H1 (cell line): Measurements from ENCODE around the gene DPF3. TPM values are rescaled to one million over a fixed set of nuclear protein-coding genes. Genes with fewer than 3 reads are reported as not detected.

Experiments used
- ATF2 ChIP-seq: IDR thresholded peaks from 2 replicates; pipeline ENCODE4 v1.6.1; 2012; ENCODE audit warnings: low read length, inconsistent platforms
- FOSL1 ChIP-seq: IDR thresholded peaks from 2 replicates; pipeline ENCODE4 v1.6.1; 2011; ENCODE audit warnings: mild to moderate bottlenecking, low read depth, low read length, moderate library complexity; ENCODE audit not compliant: insufficient read depth
- HDAC2 ChIP-seq, 2 experiments: fragments of 300-600 bp in 1 of 2; sonication (generic) in 1 of 2; IDR thresholded peaks; 2 replicates each; pipeline ENCODE4 v1.6.1; 2011 to 2012; ENCODE audit warnings: low read depth in 2 of 2, low read length in 2 of 2, mild to moderate bottlenecking in 2 of 2, moderate library complexity in 2 of 2, borderline replicate concordance in 1 of 2, inconsistent platforms in 1 of 2
- KDM4A ChIP-seq: IDR thresholded peaks from one replicate; pipeline ENCODE4 v1.7.1; 2012; ENCODE audit warnings: low read depth, mild to moderate bottlenecking, moderate library complexity, low read length, inconsistent platforms; ENCODE audit not compliant: severe bottlenecking
- SIN3A ChIP-seq, 2 experiments: IDR thresholded peaks in 1 of 2; conservative IDR thresholded peaks in 1 of 2; 2 replicates each; pipeline ENCODE4 v1.6.1; 2011 to 2012; ENCODE audit warnings: low read length in 2 of 2, improper control_type of control experiment in 1 of 2, low read depth in 1 of 2, mild to moderate bottlenecking in 1 of 2
- SRF ChIP-seq: IDR thresholded peaks from 2 replicates; pipeline ENCODE4 v1.6.1; 2011; ENCODE audit warnings: mild to moderate bottlenecking, low read depth, low read length, moderate library complexity
- YY1 ChIP-seq: IDR thresholded peaks from 2 replicates; pipeline ENCODE4 v1.6.1; 2011; ENCODE audit warnings: low read depth, mild to moderate bottlenecking, low read length
- polyA plus RNA-seq, 7 experiments: library from polyadenylated mRNA; depleted of rRNA in 3 of 7; stranded (reverse) in 5 of 7; unstranded in 2 of 7; fragments of >200 nt in 5 of 7; fragments of 200-250 nt in 2 of 7; gene quantifications; 1 replicate in 5 of 7; 2 replicates in 1 of 7; 4 replicates in 1 of 7; pipeline versions ENCODE4 v1.2.1 to v1.2.3, GENCODE V29; 2011 to 2013; ENCODE audit warnings: missing spikeins in 2 of 7, mixed read lengths in 2 of 7
- total RNA-seq: library from RNA; stranded (reverse); fragmentation: NEBNext Ultra II Directional; extraction: Animal tissue kit (Norgen Biotek cat#: 25700); gene quantifications from 2 replicates; pipeline ENCODE4 v1.2.1, GENCODE V29; 2021

The DPF3 gene
- total and polyA plus RNA-seq, 2 of the 8 experiments (the other 6 are each of a cell fraction or from before 2014, with no cell fraction given): 0.19 TPM; not detected in 1

GRCh38 chr14:72583316-72584272 lies 310.3 kb downstream of the DPF3 start (continued):
- TF ChIP-seq FOSL1 (no peak), YY1 (no peak), SRF (no peak), HDAC2 (IDR thresholded peaks at IDR 0.05; ENCODE audit: borderline replicate concordance in 1 of 2, low read depth in 2 of 2, low read length in 2 of 2) (no peak), SIN3A (conservative IDR thresholded peaks at IDR 0.05 in 1 of 2, IDR thresholded peaks at IDR 0.05 in 1 of 2; ENCODE audit: low read depth in 1 of 2, low read length in 2 of 2) (no peak), KDM4A (no peak), ATF2 (no peak)
